Lower lobe of right lung (tissue), 2 donors: Measurements from ENCODE around the gene RAD23A. TPM values are rescaled to one million over a fixed set of nuclear protein-coding genes. Genes with fewer than 3 reads are reported as not detected.

Experiments
- ATAC-seq, 2 donors: fragments of 200-7000 bp; cut with Tn5 transposase; one replicate each; pipeline ENCODE4 v1.9.1; 2020 to 2022; ENCODE audit warnings: mild to moderate bottlenecking in 2 of 2, moderate library complexity in 2 of 2
- DNase-seq: peaks from one replicate; pipeline ENCODE4 v3.0.0-alpha.2; 2020
- H3K27ac ChIP-seq: fragments of 200-600 bp; one replicate; pipeline ENCODE4 v1.8.0; 2022
- H3K27me3 ChIP-seq: fragments of 200-600 bp; one replicate; pipeline ENCODE4 v1.8.0; 2022; ENCODE audit warnings: low read depth
- H3K36me3 ChIP-seq: fragments of 200-600 bp; one replicate; pipeline ENCODE4 v1.8.0; 2022; ENCODE audit warnings: mild to moderate bottlenecking
- H3K4me1 ChIP-seq: fragments of 200-600 bp; one replicate; pipeline ENCODE4 v1.8.0; 2022
- H3K4me3 ChIP-seq: fragments of 200-600 bp; one replicate; pipeline ENCODE4 v1.8.0; 2022; ENCODE audit warnings: mild to moderate bottlenecking
- H3K9me3 ChIP-seq: fragments of 200-600 bp; one replicate; pipeline ENCODE4 v1.8.0; 2022
- CTCF ChIP-seq: fragments of 200-600 bp; IDR thresholded peaks from one replicate; pipeline ENCODE4 v1.8.0; 2022; ENCODE audit warnings: antibody characterized with exemption, mild to moderate bottlenecking
- intact Hi-C: fragments of 100-400 bp; cut with DNase I; formaldehyde crosslinking; loops from one replicate; pipeline ENCODE4 v1.11.0; 2022
- total RNA-seq: library from RNA; stranded (reverse); fragmentation: NEBNext Ultra II Directional; extraction: Animal tissue kit (Norgen Biotek cat#: 25700); gene quantifications from one replicate; pipeline ENCODE4 v1.2.1, GENCODE V29; 2021
- donor health status: DM: no; HTN: yes; CAD: no; lungs with severe emphysema.

RAD23A gene
- total RNA-seq, 1 donor from 2014 or later: 93.3 TPM

GRCh38 chr19:12936582-12936981, 9.1 kb upstream of the RAD23A start:
- H3K4me1 ChIP-seq: peaks cover 50% of the 10 kb centered on the region
- no peaks in the 10 kb centered on the region for H3K9me3 ChIP-seq
- intact Hi-C loops: no loop called here
- no peak overlapping the region for H3K4me3 ChIP-seq
- no peaks in the 10 kb centered on the region for H3K27me3 ChIP-seq
- ATAC-seq: no peak
- no peak for TF ChIP-seq CTCF
- H3K27ac ChIP-seq: no peak overlapping the region
- peaks cover 23% of the 10 kb centered on the region for H3K36me3 ChIP-seq
- DNase-seq: no peak

DNA sequence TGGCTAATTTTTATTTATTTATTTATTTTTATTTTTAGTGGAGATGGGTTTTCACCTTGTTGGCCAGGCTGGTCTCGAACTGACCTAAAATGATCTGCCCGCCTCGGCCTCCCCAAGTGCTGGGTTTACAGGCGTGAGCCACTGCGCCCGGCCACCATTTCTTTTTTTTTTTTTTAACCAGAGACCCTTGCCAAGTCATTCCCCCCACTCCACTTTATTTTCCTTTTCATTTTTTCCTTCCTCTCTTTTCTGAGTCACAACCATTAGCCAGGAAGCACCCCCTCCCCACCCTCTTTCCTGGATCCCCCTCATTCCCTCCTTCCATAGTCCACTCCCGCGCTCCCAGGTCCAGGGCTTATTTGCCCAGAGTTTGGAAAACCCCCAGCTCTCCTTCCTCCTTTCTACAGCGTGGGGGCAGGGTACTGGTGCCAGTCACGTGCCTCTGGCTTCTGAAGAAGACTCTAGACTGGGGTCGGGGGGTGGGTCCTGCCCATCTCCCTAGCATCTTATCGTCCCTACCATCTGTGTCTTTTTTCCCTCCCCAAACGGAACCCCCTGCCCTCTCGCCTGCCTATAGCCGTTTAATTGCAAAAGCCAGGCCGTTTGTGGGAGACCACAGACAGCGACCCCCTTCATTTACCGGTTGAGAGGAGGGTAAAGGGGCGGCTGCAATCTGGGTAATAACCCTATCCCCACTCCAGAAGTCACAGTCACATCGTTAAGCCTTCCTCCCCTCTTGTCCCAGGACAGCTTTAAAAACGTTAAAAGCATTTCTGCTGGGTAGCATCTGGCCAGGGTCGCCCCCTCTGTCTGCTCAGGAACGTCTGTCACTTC, 8.4 kb upstream of the RAD23A start:
- Histone ChIP-seq H3K4me3 (peak overlapping the region; percentile 100), H3K4me1 (peaks cover 49% of the 10 kb centered on the region), H3K27me3 (no peaks in the 10 kb centered on the region), H3K27ac (peak overlapping the region; percentile 74), H3K36me3 (peaks cover 31% of the 10 kb centered on the region), H3K9me3 (no peaks in the 10 kb centered on the region)
- TF ChIP-seq CTCF: no peak
- DNase-seq (no peak), ATAC-seq (no peak)
- intact Hi-C loops: no loop called here

- peaks cover 47% of the 10 kb centered on the region for H3K4me1 ChIP-seq
- ATAC-seq: peak; percentile 96
- intact Hi-C loops: no loop called here
Observed at GRCh38 chr19:12937927-12938778, 7.5 kb upstream of the RAD23A start, which contains the start of gene CALR. TSS of gene CALR (plus strand) at chr19:12938609. CDS start at chr19:12938680, 71 bp downstream.

GRCh38 chr19:12938779-12939601, 6.7 kb upstream of the RAD23A start:
- peaks cover 55% of the 10 kb centered on the region for H3K4me1 ChIP-seq
- H3K9me3 ChIP-seq: no peaks in the 10 kb centered on the region
- peak overlapping the region; percentile 97 for H3K27ac ChIP-seq
- H3K36me3 ChIP-seq: peaks cover 48% of the 10 kb centered on the region
- H3K27me3 ChIP-seq: no peaks in the 10 kb centered on the region
- peak overlapping the region; percentile 100 for H3K4me3 ChIP-seq
- intact Hi-C loops: no loop called here
- TF ChIP-seq CTCF: peak; percentile 18
- ATAC-seq (peak; percentile 43 to 49), DNase-seq (no peak)

More at GRCh38 chr19:12937927-12938778, 7.5 kb upstream of the RAD23A start, which contains the start of gene CALR:
- H3K9me3 ChIP-seq: no peaks in the 10 kb centered on the region
- no peaks in the 10 kb centered on the region for H3K27me3 ChIP-seq
- DNase-seq: peak; percentile 100
- no peak for TF ChIP-seq CTCF
- H3K27ac ChIP-seq: peak within 1 kb of the TSS; percentile 97
- H3K36me3 ChIP-seq: peaks cover 39% of the 10 kb centered on the region
- H3K4me3 ChIP-seq: peak within 1 kb of the TSS; percentile 100

- DNase-seq: no peak
- Histone ChIP-seq H3K4me1 (peaks cover 65% of the 10 kb centered on the region), H3K9me3 (no peaks in the 10 kb centered on the region), H3K36me3 (peaks cover 58% of the 10 kb centered on the region), H3K27ac (peak overlapping the region; percentile 97), H3K4me3 (peak overlapping the region; percentile 100), H3K27me3 (no peaks in the 10 kb centered on the region)
- ATAC-seq: no peak
- intact Hi-C loops: no loop called here
- no peak for TF ChIP-seq CTCF
Observed at GRCh38 chr19:12939975-12940423, 5.7 kb upstream of the RAD23A start.
